Loucy (cell line): ENCODE measurements around the gene FGD1.

Experiments
- H2AFZ ChIP-seq: fragments of 200-600 bp; sonication (generic); 2 replicates; pipeline ENCODE4 v1.6.0; 2016; ENCODE audit warnings: antibody characterized with exemption, mild to moderate bottlenecking, low read length, moderate library complexity
- H3F3A ChIP-seq: fragments of 200-600 bp; 2 replicates; pipeline ENCODE4 v1.6.0; 2016; ENCODE audit warnings: antibody characterized with exemption, low read depth, mild to moderate bottlenecking
- H3K27me3 ChIP-seq: fragments of 200-600 bp; sonication (generic); 2 replicates; pipeline ENCODE4 v1.6.1; 2014; ENCODE audit warnings: low read length, mild to moderate bottlenecking; ENCODE audit not compliant: insufficient read depth, poor library complexity, severe bottlenecking
- H3K36me3 ChIP-seq: fragments of 200-600 bp; sonication (generic); 2 replicates; pipeline ENCODE4 v1.6.1; 2016; ENCODE audit warnings: low read length; ENCODE audit not compliant: insufficient read depth
- H3K4me1 ChIP-seq: fragments of 200-600 bp; sonication (generic); 2 replicates; pipeline ENCODE4 v1.5.1; 2014; ENCODE audit warnings: low read length, mild to moderate bottlenecking; ENCODE audit not compliant: insufficient read depth, poor library complexity, severe bottlenecking
- H3K4me2 ChIP-seq: fragments of 200-600 bp; sonication (generic); 2 replicates; pipeline ENCODE4 v1.6.0; 2014; ENCODE audit warnings: antibody characterized with exemption, low read length, low read depth, mild to moderate bottlenecking; ENCODE audit not compliant: poor library complexity, severe bottlenecking
- H3K4me3 ChIP-seq: fragments of 200-600 bp; sonication (generic); 2 replicates; pipeline ENCODE4 v1.5.1; 2014; ENCODE audit warnings: low read length, mild to moderate bottlenecking, mixed read lengths; ENCODE audit not compliant: poor library complexity, severe bottlenecking
- H3K79me2 ChIP-seq: fragments of 200-600 bp; sonication (generic); 2 replicates; pipeline ENCODE4 v1.6.1; 2014; ENCODE audit warnings: low read length; ENCODE audit not compliant: insufficient read depth
- H3K9ac ChIP-seq: fragments of 200-600 bp; sonication (generic); 2 replicates; pipeline ENCODE4 v1.6.0; 2014; ENCODE audit warnings: mild to moderate bottlenecking, low read depth, low read length, moderate library complexity; ENCODE audit not compliant: poor library complexity, severe bottlenecking
- H3K9me2 ChIP-seq: fragments of 200-600 bp; sonication (generic); replicated peaks from 2 replicates; pipeline ENCODE4 v1.6.1; 2016; ENCODE audit warnings: low read depth, low read length, mixed read lengths
- H3K9me3 ChIP-seq: fragments of 200-600 bp; sonication (generic); 2 replicates; pipeline ENCODE4 v1.6.1; 2014; ENCODE audit warnings: mild to moderate bottlenecking, antibody characterized with exemption, low read length, low read depth; ENCODE audit not compliant: insufficient read depth
- H4K20me1 ChIP-seq: fragments of 200-600 bp; sonication (generic); 2 replicates; pipeline ENCODE4 v1.6.0; 2014; ENCODE audit warnings: antibody characterized with exemption, low read length, mild to moderate bottlenecking; ENCODE audit not compliant: insufficient read depth, poor library complexity, severe bottlenecking
- CTCF ChIP-seq: fragments of 200-600 bp; sonication (generic); conservative IDR thresholded peaks from 2 replicates; pipeline ENCODE4 v1.5.1; 2014; ENCODE audit warnings: mild to moderate bottlenecking, antibody characterized with exemption, low read length
- EZH2phosphoT487 ChIP-seq: fragments of 200-600 bp; IDR thresholded peaks from 2 replicates; pipeline ENCODE4 v1.6.1; 2018; ENCODE audit warnings: antibody characterized with exemption, mild to moderate bottlenecking, moderate library complexity, borderline replicate concordance

The FGD1 gene

DNA sequence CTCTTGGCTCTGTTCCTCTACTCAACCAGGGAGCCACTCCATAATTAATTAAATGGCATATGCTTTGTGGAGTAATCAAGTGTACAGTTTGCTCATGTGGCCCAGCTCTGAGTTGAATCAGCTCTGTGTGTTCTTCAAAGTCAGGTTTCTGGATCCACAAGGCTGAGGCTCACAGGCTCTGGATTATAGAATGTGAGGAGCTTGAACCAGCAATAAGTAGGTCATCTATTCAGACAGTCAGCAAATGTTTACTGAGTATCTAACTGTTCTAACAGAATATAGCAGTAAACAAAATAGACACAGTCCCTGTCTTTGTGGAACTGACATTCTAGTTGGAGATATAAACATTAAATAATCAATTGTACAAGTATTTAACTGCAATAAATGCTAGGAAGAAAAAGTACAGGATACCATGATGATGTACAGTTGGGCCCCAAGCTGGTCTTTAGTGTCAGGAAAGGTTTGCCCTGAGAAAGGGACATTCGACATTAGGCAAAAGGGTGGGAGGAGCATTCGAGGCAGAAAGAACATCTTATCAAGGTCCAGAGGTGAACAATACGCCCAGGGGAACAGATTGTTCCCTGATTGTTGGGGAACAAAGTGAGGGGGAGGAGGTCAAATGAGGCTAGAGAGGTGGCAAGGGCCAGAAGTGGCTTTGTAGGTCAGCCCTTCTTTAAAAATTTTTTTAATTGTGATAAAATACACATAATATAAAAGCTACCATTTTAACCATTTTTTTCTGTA lies 76.3 kb downstream of the FGD1 start:
- Histone ChIP-seq H3K9me2 (no peaks in the 10 kb centered on the region), H3K4me2 (no peak overlapping the region), H3K27me3 (peaks cover 29% of the 10 kb centered on the region), H4K20me1 (no peaks in the 10 kb centered on the region), H2AFZ (no peak overlapping the region), H3K79me2 (no peaks in the 10 kb centered on the region), H3K4me3 (no peak overlapping the region), H3F3A (no peaks in the 10 kb centered on the region), H3K4me1 (no peaks in the 10 kb centered on the region), H3K9ac (no peak overlapping the region), H3K9me3 (no peaks in the 10 kb centered on the region), H3K36me3 (no peaks in the 10 kb centered on the region)
- TF ChIP-seq CTCF (no peak), EZH2phosphoT487 (no peak)

DNA sequence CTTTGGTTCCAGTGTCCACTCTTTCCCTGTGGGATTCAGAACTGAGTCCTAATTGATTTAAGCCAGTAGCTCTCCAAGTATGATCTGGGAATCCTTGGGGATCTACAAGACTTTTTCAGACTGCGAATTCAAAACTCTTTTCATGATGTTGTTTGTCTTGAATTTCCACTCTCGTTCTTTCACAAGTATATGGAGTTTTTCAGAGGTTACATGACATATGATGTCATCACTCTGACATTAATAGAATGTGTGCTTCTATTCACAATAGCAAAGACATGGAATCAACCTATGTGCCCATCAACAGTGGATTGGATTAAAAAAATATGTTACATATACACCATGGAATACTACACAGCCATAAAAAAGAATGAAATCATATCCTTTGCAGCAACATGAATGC lies 79.1 kb downstream of the FGD1 start:
- TF ChIP-seq CTCF, result no peak
- no peak for TF ChIP-seq EZH2phosphoT487
- Histone ChIP-seq H3K4me2 (no peak overlapping the region), H2AFZ (no peak overlapping the region)

DNA sequence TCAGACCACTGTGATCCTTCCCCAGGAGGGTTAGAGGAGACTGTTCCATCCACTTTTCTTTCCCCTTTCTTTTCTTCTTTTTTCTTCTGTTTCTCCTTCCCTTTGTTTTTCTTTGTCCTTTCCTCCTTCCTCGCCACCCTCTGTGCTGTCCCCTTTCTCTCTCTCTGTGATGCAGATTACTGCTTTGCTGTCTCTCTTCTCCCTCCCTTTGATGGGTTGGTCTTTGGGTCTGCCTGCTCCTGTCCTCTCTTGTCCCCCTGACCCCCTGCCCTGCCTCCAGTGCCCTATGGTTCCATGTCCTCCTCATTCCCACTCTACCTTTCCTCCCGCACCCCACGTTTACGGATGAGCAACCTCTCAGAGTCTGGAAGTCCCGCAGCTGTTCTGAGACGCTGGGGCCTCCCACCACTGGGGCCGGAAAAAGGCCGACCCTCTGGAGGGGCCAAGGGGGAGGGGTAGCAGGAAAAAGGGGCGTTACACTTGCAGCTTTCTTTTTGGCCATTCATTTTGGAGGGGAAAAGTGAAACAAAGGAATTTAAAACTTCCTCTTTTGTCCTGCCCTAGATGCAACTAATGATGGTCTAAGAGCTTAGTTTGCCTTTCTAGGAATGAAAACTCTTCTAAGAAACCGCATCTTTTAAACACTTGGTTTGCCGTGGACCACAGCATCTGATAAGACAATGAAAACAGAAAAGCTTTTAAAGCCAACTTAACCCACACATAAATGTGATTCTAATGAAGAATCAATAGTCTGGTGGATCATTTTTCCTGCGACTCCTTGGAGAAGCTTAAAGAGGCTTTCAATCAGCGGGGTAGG lies 80.3 kb downstream of the FGD1 start:
- Histone ChIP-seq H3K4me1 (no peaks in the 10 kb centered on the region), H3K4me3 (no peak overlapping the region), H4K20me1 (no peaks in the 10 kb centered on the region), H3K4me2 (no peak overlapping the region), H3F3A (no peaks in the 10 kb centered on the region), H3K36me3 (no peaks in the 10 kb centered on the region), H3K9me3 (no peaks in the 10 kb centered on the region), H2AFZ (no peak overlapping the region), H3K9ac (no peak overlapping the region), H3K9me2 (no peaks in the 10 kb centered on the region), H3K27me3 (peaks cover 49% of the 10 kb centered on the region), H3K79me2 (no peaks in the 10 kb centered on the region)
- TF ChIP-seq CTCF, result no peak
- no peak for TF ChIP-seq EZH2phosphoT487

More for the DNA sequence above, 79.1 kb downstream of the FGD1 start:
- H3K9ac ChIP-seq, result no peak overlapping the region
- no peaks in the 10 kb centered on the region for H3F3A ChIP-seq
- no peaks in the 10 kb centered on the region for H3K9me3 ChIP-seq
- H3K9me2 ChIP-seq, result no peaks in the 10 kb centered on the region
- H3K79me2 ChIP-seq, result no peaks in the 10 kb centered on the region
- no peaks in the 10 kb centered on the region for H4K20me1 ChIP-seq
- H3K4me1 ChIP-seq, result no peaks in the 10 kb centered on the region
- H3K36me3 ChIP-seq, result no peaks in the 10 kb centered on the region
- H3K27me3 ChIP-seq, result peaks cover 46% of the 10 kb centered on the region
- H3K4me3 ChIP-seq, result no peak overlapping the region
